Activated T-cell treated with anti-CD3 and anti-CD28 coated beads for 48 hours (primary cell): ENCODE data around the gene TAL1.

Experiments used
- DNase-seq: peaks from one replicate; pipeline ENCODE4 v3.0.0-alpha.2; 2020; ENCODE audit warnings: low read depth

Gene TAL1

GRCh38 chr1:47188791-47189785, 42.9 kb downstream of the TAL1 start:
- no peak for DNase-seq

- no peak for DNase-seq
Observed at GRCh38 chr1:47187926-47188250, 44.1 kb downstream of the TAL1 start.

- no peak for DNase-seq
Observed at GRCh38 chr1:47187231-47187925, 44.6 kb downstream of the TAL1 start.

GRCh38 chr1:47186267-47187185, 45.5 kb downstream of the TAL1 start:
- no peak for DNase-seq

- DNase-seq, result no peak
Observed at GRCh38 chr1:47184822-47185677, 47.0 kb downstream of the TAL1 start.

- DNase-seq, result no peak
Observed at GRCh38 chr1:47184090-47184821, 47.8 kb downstream of the TAL1 start.

GRCh38 chr1:47183308-47184089, 48.5 kb downstream of the TAL1 start:
- no peak for DNase-seq

- DNase-seq, result no peak
Observed at GRCh38 chr1:47182676-47183235, 49.3 kb downstream of the TAL1 start.

- DNase-seq, result no peak
Observed at GRCh38 chr1:47181955-47182675, 49.9 kb downstream of the TAL1 start.

GRCh38 chr1:47181095-47181954, 50.7 kb downstream of the TAL1 start:
- DNase-seq, result no peak

GRCh38 chr1:47180603-47181094, 51.4 kb downstream of the TAL1 start:
- no peak for DNase-seq

GRCh38 chr1:47179988-47180563, 51.9 kb downstream of the TAL1 start:
- no peak for DNase-seq

GRCh38 chr1:47179017-47179987, 52.7 kb downstream of the TAL1 start:
- DNase-seq, result peak; percentile 79

GRCh38 chr1:47178654-47179016, 53.4 kb downstream of the TAL1 start:
- DNase-seq, result no peak

GRCh38 chr1:47178020-47178419, 54.0 kb downstream of the TAL1 start:
- DNase-seq, result no peak
